ENCODE data around the gene PRKAG2. TPM values are rescaled to one million over a fixed set of nuclear protein-coding genes. Genes with fewer than 3 reads are reported as not detected.

Gene PRKAG2
- total and polyA plus RNA-seq, 2 experiments from 2014 or later: 9.1 to 14.9 TPM

DNA sequence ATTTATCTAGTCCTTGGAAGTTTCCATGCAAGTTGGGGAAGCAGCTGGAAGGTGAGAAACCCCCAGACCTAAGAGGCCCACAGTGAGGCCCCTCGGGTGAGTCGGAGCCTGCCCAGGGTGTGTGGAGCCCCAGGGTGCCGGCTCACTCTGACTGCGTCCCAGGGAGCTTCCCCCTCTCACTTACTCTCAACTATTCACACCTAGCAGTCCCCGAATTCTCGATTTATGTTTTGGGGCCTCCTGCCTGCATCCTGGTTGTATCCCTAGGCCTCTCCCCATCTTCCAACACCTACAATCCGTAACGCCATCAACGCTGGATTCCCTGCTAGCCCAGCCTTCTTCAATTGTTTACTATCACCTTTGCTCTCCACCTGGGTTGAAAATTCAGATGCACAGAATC lies 63.9 kb downstream of the PRKAG2 start:
- Histone ChIP-seq H3K4me1 (ENCODE audit: insufficient read depth) (peaks cover 4% of the 10 kb centered on the region; the same call in 1 of the 2 replicates), H4K20me1 (replicated peaks; ENCODE audit: insufficient read depth) (no peaks in the 10 kb centered on the region), H3K36me3 (ENCODE audit: insufficient read depth) (no peaks in the 10 kb centered on the region), H3K79me2 (replicated peaks; ENCODE audit: insufficient read depth) (no peaks in the 10 kb centered on the region), H3F3A (replicated peaks; ENCODE audit: low read depth) (no peaks in the 10 kb centered on the region), H3K4me3 (no peak overlapping the region), H2AFZ (no peak overlapping the region), H3K27ac (ENCODE audit: low read depth) (no peak overlapping the region), H3K9me2 (ENCODE audit: insufficient read depth) (no peaks in the 10 kb centered on the region), H3K27me3 (ENCODE audit: insufficient read depth) (no peaks in the 10 kb centered on the region), H3K4me2 (no peak overlapping the region)
- DNase-seq (ENCODE audit: low spot score) (no peak), ATAC-seq (no peak)
- Mint-ChIP-seq H3K4me1 (peaks cover 29% of the 10 kb centered on the region), H3K36me3 (ENCODE audit: low read depth) (no peaks in the 10 kb centered on the region), H3K27ac (no peak overlapping the region), H3K4me3 (no peak overlapping the region), H3K27me3 (ENCODE audit: insufficient read depth, low read depth, poor library complexity) (peaks cover 17% of the 10 kb centered on the region), H3K9me3 (no peaks in the 10 kb centered on the region)
- TF ChIP-seq STAT1 (IDR thresholded peaks at IDR 0.05; ENCODE audit: unreplicated experiment): no peak
- no peak for TF ChIP-seq ZNF114 (CRISPR knock-in tag; IDR thresholded peaks at IDR 0.05)
- no peak for TF ChIP-seq EZH2 (IDR thresholded peaks at IDR 0.05; ENCODE audit: low read depth, unreplicated experiment)
- TF ChIP-seq JUNB (IDR thresholded peaks at IDR 0.05; ENCODE audit: unreplicated experiment): no peak
- TF ChIP-seq, protein P1, sequence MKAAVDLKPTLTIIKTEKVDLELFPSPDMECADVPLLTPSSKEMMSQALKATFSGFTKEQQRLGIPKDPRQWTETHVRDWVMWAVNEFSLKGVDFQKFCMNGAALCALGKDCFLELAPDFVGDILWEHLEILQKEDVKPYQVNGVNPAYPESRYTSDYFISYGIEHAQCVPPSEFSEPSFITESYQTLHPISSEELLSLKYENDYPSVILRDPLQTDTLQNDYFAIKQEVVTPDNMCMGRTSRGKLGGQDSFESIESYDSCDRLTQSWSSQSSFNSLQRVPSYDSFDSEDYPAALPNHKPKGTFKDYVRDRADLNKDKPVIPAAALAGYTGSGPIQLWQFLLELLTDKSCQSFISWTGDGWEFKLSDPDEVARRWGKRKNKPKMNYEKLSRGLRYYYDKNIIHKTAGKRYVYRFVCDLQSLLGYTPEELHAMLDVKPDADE (IDR thresholded peaks at IDR 0.05): no peak
- TF ChIP-seq, protein P2, sequence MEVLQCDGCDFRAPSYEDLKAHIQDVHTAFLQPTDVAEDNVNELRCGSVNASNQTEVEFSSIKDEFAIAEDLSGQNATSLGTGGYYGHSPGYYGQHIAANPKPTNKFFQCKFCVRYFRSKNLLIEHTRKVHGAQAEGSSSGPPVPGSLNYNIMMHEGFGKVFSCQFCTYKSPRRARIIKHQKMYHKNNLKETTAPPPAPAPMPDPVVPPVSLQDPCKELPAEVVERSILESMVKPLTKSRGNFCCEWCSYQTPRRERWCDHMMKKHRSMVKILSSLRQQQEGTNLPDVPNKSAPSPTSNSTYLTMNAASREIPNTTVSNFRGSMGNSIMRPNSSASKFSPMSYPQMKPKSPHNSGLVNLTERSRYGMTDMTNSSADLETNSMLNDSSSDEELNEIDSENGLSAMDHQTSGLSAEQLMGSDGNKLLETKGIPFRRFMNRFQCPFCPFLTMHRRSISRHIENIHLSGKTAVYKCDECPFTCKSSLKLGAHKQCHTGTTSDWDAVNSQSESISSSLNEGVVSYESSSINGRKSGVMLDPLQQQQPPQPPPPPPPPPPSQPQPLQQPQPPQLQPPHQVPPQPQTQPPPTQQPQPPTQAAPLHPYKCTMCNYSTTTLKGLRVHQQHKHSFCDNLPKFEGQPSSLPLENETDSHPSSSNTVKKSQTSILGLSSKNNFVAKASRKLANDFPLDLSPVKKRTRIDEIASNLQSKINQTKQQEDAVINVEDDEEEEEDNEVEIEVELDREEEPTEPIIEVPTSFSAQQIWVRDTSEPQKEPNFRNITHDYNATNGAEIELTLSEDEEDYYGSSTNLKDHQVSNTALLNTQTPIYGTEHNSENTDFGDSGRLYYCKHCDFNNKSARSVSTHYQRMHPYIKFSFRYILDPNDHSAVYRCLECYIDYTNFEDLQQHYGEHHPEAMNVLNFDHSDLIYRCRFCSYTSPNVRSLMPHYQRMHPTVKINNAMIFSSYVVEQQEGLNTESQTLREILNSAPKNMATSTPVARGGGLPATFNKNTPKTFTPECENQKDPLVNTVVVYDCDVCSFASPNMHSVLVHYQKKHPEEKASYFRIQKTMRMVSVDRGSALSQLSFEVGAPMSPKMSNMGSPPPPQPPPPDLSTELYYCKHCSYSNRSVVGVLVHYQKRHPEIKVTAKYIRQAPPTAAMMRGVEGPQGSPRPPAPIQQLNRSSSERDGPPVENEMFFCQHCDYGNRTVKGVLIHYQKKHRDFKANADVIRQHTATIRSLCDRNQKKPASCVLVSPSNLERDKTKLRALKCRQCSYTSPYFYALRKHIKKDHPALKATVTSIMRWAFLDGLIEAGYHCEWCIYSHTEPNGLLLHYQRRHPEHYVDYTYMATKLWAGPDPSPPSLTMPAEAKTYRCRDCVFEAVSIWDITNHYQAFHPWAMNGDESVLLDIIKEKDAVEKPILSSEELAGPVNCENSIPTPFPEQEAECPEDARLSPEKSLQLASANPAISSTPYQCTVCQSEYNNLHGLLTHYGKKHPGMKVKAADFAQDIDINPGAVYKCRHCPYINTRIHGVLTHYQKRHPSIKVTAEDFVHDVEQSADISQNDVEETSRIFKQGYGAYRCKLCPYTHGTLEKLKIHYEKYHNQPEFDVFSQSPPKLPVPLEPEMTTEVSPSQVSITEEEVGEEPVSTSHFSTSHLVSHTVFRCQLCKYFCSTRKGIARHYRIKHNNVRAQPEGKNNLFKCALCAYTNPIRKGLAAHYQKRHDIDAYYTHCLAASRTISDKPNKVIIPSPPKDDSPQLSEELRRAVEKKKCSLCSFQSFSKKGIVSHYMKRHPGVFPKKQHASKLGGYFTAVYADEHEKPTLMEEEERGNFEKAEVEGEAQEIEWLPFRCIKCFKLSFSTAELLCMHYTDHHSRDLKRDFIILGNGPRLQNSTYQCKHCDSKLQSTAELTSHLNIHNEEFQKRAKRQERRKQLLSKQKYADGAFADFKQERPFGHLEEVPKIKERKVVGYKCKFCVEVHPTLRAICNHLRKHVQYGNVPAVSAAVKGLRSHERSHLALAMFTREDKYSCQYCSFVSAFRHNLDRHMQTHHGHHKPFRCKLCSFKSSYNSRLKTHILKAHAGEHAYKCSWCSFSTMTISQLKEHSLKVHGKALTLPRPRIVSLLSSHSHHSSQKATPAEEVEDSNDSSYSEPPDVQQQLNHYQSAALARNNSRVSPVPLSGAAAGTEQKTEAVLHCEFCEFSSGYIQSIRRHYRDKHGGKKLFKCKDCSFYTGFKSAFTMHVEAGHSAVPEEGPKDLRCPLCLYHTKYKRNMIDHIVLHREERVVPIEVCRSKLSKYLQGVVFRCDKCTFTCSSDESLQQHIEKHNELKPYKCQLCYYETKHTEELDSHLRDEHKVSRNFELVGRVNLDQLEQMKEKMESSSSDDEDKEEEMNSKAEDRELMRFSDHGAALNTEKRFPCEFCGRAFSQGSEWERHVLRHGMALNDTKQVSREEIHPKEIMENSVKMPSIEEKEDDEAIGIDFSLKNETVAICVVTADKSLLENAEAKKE (CRISPR knock-in tag; IDR thresholded peaks at IDR 0.05): no peak
- TF ChIP-seq EZH2phosphoT487 (IDR thresholded peaks at IDR 0.05; ENCODE audit: unreplicated experiment): no peak
- no peak for TF ChIP-seq NANOG (IDR thresholded peaks at IDR 0.05; ENCODE audit: borderline replicate concordance)
- TF ChIP-seq, protein P3, sequence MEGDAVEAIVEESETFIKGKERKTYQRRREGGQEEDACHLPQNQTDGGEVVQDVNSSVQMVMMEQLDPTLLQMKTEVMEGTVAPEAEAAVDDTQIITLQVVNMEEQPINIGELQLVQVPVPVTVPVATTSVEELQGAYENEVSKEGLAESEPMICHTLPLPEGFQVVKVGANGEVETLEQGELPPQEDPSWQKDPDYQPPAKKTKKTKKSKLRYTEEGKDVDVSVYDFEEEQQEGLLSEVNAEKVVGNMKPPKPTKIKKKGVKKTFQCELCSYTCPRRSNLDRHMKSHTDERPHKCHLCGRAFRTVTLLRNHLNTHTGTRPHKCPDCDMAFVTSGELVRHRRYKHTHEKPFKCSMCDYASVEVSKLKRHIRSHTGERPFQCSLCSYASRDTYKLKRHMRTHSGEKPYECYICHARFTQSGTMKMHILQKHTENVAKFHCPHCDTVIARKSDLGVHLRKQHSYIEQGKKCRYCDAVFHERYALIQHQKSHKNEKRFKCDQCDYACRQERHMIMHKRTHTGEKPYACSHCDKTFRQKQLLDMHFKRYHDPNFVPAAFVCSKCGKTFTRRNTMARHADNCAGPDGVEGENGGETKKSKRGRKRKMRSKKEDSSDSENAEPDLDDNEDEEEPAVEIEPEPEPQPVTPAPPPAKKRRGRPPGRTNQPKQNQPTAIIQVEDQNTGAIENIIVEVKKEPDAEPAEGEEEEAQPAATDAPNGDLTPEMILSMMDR (conservative IDR thresholded peaks at IDR 0.05; ENCODE audit: low read depth in 2 of 2): no peak
- no peak for TF ChIP-seq ZNF331 (CRISPR knock-in tag; IDR thresholded peaks at IDR 0.05; ENCODE audit: low read depth)
- TF ChIP-seq REST (IDR thresholded peaks at IDR 0.05; ENCODE audit: unreplicated experiment): no peak
- TF ChIP-seq CREB1 (CRISPR knock-in tag; IDR thresholded peaks at IDR 0.05; ENCODE audit: low read depth): no peak
- TF ChIP-seq POLR2AphosphoS5 (IDR thresholded peaks at IDR 0.05; ENCODE audit: low read depth): no peak
